Stimulated activated CD4-positive, alpha-beta T cell treated with anti-CD3 and anti-CD28 coated beads, Interleukin-1b, Interleukin-23, amount 100 ng/mL, for 1 hour (primary cell): ENCODE data around the gene SPNS1.
"Not testable (repeated sequence)": the region's sequence is repeated elsewhere in the genome, so short reads cannot be mapped to it uniquely, and the experiment has no call there.

ENCODE experiments used
- DNase-seq, 2 donors: peaks; one replicate each; pipeline ENCODE4 v3.0.0-alpha.2; 2020; ENCODE audit warnings: low read depth in 2 of 2

Gene SPNS1

GRCh38 chr16:28974437-28975157 lies at the start of gene SPNS1:
SPNS1 (plus strand) TSS chr16:28974778; CDS start chr16:28975152, 374 bp downstream.
- peak; percentile 78 to 79 for DNase-seq

GRCh38 chr16:28925386-28926228 lies 49.0 kb upstream of the SPNS1 start:
- peak; percentile 42 to 64 for DNase-seq

GRCh38 chr16:28926284-28926683 lies 48.3 kb upstream of the SPNS1 start:
- not testable (repeated sequence) for DNase-seq

- no peak for DNase-seq
Measured at GRCh38 chr16:28927815-28928214, 46.8 kb upstream of the SPNS1 start.

- DNase-seq = no peak
Measured at GRCh38 chr16:28930203-28930602, 44.4 kb upstream of the SPNS1 start.

GRCh38 chr16:28930652-28931051 lies 43.9 kb upstream of the SPNS1 start:
- DNase-seq = no peak

GRCh38 chr16:28931801-28932225 lies 42.8 kb upstream of the SPNS1 start, which contains the start of gene CD19:
CD19 (plus strand) TSS chr16:28931971; CDS start chr16:28932001, 30 bp downstream.
- DNase-seq = no peak

GRCh38 chr16:28932339-28933141 lies 42.0 kb upstream of the SPNS1 start:
- DNase-seq = no peak

GRCh38 chr16:28933171-28933570 lies 41.4 kb upstream of the SPNS1 start:
- no peak for DNase-seq

GRCh38 chr16:28935346-28935745 lies 39.2 kb upstream of the SPNS1 start:
- no peak for DNase-seq

GRCh38 chr16:28935924-28936783 lies 38.4 kb upstream of the SPNS1 start:
- peak; percentile 66 to 79 for DNase-seq

GRCh38 chr16:28936784-28937155 lies 37.8 kb upstream of the SPNS1 start:
- DNase-seq = no peak

GRCh38 chr16:28937222-28937876 lies 37.2 kb upstream of the SPNS1 start:
- DNase-seq = no peak

- DNase-seq = no peak
Measured at GRCh38 chr16:28938721-28939120, 35.9 kb upstream of the SPNS1 start.

- DNase-seq = not testable (repeated sequence)
Measured at GRCh38 chr16:28939825-28940224, 34.8 kb upstream of the SPNS1 start.

- no peak for DNase-seq
Measured at GRCh38 chr16:28943281-28943680, 31.3 kb upstream of the SPNS1 start.

GRCh38 chr16:28946681-28947080 lies 27.9 kb upstream of the SPNS1 start:
- no peak for DNase-seq

- DNase-seq = peak; percentile 98 to 99
Measured at GRCh38 chr16:28950648-28951409, 23.7 kb upstream of the SPNS1 start, which contains the start of gene NFATC2IP. NFATC2IP (plus strand) TSS chr16:28950937; CDS start chr16:28951012, 75 bp downstream.

- no peak for DNase-seq
Measured at GRCh38 chr16:28951410-28951943, 23.1 kb upstream of the SPNS1 start.
